H1 (cell line): ENCODE results near the gene MED17. TPM values are rescaled to one million over a fixed set of nuclear protein-coding genes. Genes with fewer than 3 reads are reported as not detected.

Source experiments
- HDAC2 ChIP-seq, 2 experiments: fragments of 300-600 bp in 1 of 2; sonication (generic) in 1 of 2; IDR thresholded peaks; 2 replicates each; pipeline ENCODE4 v1.6.1; 2011 to 2012; ENCODE audit warnings: low read depth in 2 of 2, low read length in 2 of 2, mild to moderate bottlenecking in 2 of 2, moderate library complexity in 2 of 2, borderline replicate concordance in 1 of 2, inconsistent platforms in 1 of 2
- HDAC6 ChIP-seq: IDR thresholded peaks from one replicate; pipeline ENCODE4 v1.7.1; 2012; ENCODE audit warnings: low read depth, mild to moderate bottlenecking, inconsistent platforms, low read length, moderate library complexity
- NANOG ChIP-seq: IDR thresholded peaks from 2 replicates; pipeline ENCODE4 v1.6.1; 2011; ENCODE audit warnings: low read length, low read depth, mild to moderate bottlenecking, inconsistent platforms; ENCODE audit not compliant: insufficient read depth, poor library complexity, severe bottlenecking
- SAP30 ChIP-seq: fragments of 300-600 bp; sonication (generic); IDR thresholded peaks from 2 replicates; pipeline ENCODE4 v1.7.1; 2012; ENCODE audit warnings: low read length, moderate library complexity, mild to moderate bottlenecking, inconsistent platforms; ENCODE audit not compliant: insufficient read depth, insufficient replicate concordance
- SP2 ChIP-seq: IDR thresholded peaks from 2 replicates; pipeline ENCODE4 v1.6.1; 2012; ENCODE audit warnings: mild to moderate bottlenecking, low read length, inconsistent platforms
- polyA plus RNA-seq, 7 experiments: library from polyadenylated mRNA; depleted of rRNA in 3 of 7; stranded (reverse) in 5 of 7; unstranded in 2 of 7; fragments of >200 nt in 5 of 7; fragments of 200-250 nt in 2 of 7; gene quantifications; 1 replicate in 5 of 7; 2 replicates in 1 of 7; 4 replicates in 1 of 7; pipeline versions ENCODE4 v1.2.1 to v1.2.3, GENCODE V29; 2011 to 2013; ENCODE audit warnings: missing spikeins in 2 of 7, mixed read lengths in 2 of 7
- total RNA-seq: library from RNA; stranded (reverse); fragmentation: NEBNext Ultra II Directional; extraction: Animal tissue kit (Norgen Biotek cat#: 25700); gene quantifications from 2 replicates; pipeline ENCODE4 v1.2.1, GENCODE V29; 2021
- TF ChIP-seq, protein P1 (sequence below): IDR thresholded peaks from 2 replicates; pipeline ENCODE4 v1.6.1; 2011; ENCODE audit warnings: low read length, improper control_type of control experiment

The MED17 gene
- total and polyA plus RNA-seq, 2 of the 8 experiments (the other 6 are each of a cell fraction or from before 2014, with no cell fraction given) = 8.8 to 33.7 TPM

DNA sequence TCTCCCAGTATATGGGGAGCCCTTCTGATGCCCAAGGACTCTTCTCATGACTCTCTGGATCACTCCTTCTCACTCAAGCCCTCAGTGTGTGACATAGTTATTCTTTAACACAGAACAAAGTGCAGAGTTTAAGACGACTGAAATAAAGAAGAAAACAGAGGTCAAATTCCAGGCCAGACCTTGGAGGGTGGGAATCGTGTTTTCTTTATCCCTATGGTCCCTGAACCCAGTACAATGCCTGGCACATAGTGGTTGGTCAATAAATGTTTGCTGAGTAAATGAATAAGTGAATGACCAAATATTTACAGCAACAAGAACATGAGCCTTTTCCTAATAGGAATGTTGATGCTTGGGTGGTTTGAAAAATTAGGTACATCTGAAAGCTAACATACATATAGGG is 37.5 kb downstream of the MED17 start (continued):
- TF ChIP-seq HDAC6 (no peak), SP2 (no peak), SAP30 (no peak), NANOG (no peak), HDAC2 (IDR thresholded peaks at IDR 0.05; ENCODE audit: borderline replicate concordance in 1 of 2, low read depth in 2 of 2, low read length in 2 of 2) (no peak)
- TF ChIP-seq, protein P1, sequence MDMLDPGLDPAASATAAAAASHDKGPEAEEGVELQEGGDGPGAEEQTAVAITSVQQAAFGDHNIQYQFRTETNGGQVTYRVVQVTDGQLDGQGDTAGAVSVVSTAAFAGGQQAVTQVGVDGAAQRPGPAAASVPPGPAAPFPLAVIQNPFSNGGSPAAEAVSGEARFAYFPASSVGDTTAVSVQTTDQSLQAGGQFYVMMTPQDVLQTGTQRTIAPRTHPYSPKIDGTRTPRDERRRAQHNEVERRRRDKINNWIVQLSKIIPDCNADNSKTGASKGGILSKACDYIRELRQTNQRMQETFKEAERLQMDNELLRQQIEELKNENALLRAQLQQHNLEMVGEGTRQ = no peak
